GM23248 (cell line): Measurements from ENCODE around the gene RER1.

Experiments used
- EZH2 ChIP-seq: fragments of 200-600 bp; sonication (generic); IDR thresholded peaks from 2 replicates; pipeline ENCODE4 v1.6.1; 2018; ENCODE audit warnings: antibody characterized with exemption, mild to moderate bottlenecking; ENCODE audit not compliant: insufficient read depth, poor library complexity, severe bottlenecking
- EZH2phosphoT487 ChIP-seq: fragments of 200-600 bp; sonication (generic); IDR thresholded peaks from 2 replicates; pipeline ENCODE4 v1.6.1; 2018; ENCODE audit warnings: antibody characterized with exemption, moderate library complexity, mild to moderate bottlenecking, low read depth; ENCODE audit not compliant: insufficient read depth

- no peak for TF ChIP-seq EZH2phosphoT487
- TF ChIP-seq EZH2, result no peak
Measured at GRCh38 chr1:2391041-2391930, at the start of gene RER1, which contains the start of gene MORN1.
